ENCODE data around the gene P3H2.

DNA sequence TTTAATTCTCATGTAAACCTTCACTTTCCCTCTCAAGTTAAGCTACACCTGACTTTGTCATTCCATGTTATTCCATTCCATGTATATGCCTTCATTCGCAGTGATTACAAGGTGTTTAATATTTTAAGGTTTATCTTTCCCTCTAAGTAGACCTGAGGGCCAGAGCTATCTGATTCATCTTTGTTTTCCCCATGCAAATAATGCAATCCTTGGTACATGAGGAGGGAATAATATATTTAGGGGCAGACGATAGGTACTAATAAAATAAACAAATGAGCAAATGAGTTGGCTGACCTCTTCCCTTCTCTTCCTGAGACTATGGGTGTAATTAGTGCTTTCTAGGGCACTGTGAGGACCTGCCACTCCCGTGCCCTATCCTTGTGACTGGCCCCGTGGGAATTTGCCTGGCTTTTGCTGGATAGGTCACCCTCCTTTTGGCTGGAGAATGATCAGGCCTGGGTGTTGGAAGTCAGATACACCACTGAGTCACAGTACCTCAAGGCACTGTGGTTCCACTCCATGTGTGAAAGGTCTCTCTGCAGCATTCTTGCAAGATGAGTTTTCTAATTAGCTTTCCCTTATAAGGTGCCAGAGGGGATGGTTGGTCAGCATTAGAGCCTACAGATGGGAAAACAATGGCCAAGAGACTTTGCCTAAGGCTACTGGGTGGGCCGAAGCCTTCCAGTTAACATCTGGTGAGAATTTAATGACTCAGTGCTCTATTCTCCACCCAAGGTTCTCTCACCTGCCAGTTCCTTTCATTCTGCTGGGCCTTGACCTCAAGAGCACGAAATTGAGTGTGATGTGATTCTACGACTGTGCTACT lies 183.2 kb downstream of the P3H2 start:
- TF ChIP-seq CTCF (conservative IDR thresholded peaks at IDR 0.05): no peak
- no peak for TF ChIP-seq EZH2 (IDR thresholded peaks at IDR 0.05; ENCODE audit: low read depth)
